Loucy (cell line): ENCODE measurements around the gene GRM7.

Experiments used
- H2AFZ ChIP-seq: fragments of 200-600 bp; sonication (generic); 2 replicates; pipeline ENCODE4 v1.6.0; 2016; ENCODE audit warnings: antibody characterized with exemption, mild to moderate bottlenecking, low read length, moderate library complexity
- H3F3A ChIP-seq: fragments of 200-600 bp; 2 replicates; pipeline ENCODE4 v1.6.0; 2016; ENCODE audit warnings: antibody characterized with exemption, low read depth, mild to moderate bottlenecking
- H3K27me3 ChIP-seq: fragments of 200-600 bp; sonication (generic); 2 replicates; pipeline ENCODE4 v1.6.1; 2014; ENCODE audit warnings: low read length, mild to moderate bottlenecking; ENCODE audit not compliant: insufficient read depth, poor library complexity, severe bottlenecking
- H3K36me3 ChIP-seq: fragments of 200-600 bp; sonication (generic); 2 replicates; pipeline ENCODE4 v1.6.1; 2016; ENCODE audit warnings: low read length; ENCODE audit not compliant: insufficient read depth
- H3K4me1 ChIP-seq: fragments of 200-600 bp; sonication (generic); 2 replicates; pipeline ENCODE4 v1.5.1; 2014; ENCODE audit warnings: low read length, mild to moderate bottlenecking; ENCODE audit not compliant: insufficient read depth, poor library complexity, severe bottlenecking
- H3K4me2 ChIP-seq: fragments of 200-600 bp; sonication (generic); 2 replicates; pipeline ENCODE4 v1.6.0; 2014; ENCODE audit warnings: antibody characterized with exemption, low read length, low read depth, mild to moderate bottlenecking; ENCODE audit not compliant: poor library complexity, severe bottlenecking
- H3K4me3 ChIP-seq: fragments of 200-600 bp; sonication (generic); 2 replicates; pipeline ENCODE4 v1.5.1; 2014; ENCODE audit warnings: low read length, mild to moderate bottlenecking, mixed read lengths; ENCODE audit not compliant: poor library complexity, severe bottlenecking
- H3K79me2 ChIP-seq: fragments of 200-600 bp; sonication (generic); 2 replicates; pipeline ENCODE4 v1.6.1; 2014; ENCODE audit warnings: low read length; ENCODE audit not compliant: insufficient read depth
- H3K9ac ChIP-seq: fragments of 200-600 bp; sonication (generic); 2 replicates; pipeline ENCODE4 v1.6.0; 2014; ENCODE audit warnings: mild to moderate bottlenecking, low read depth, low read length, moderate library complexity; ENCODE audit not compliant: poor library complexity, severe bottlenecking
- H3K9me2 ChIP-seq: fragments of 200-600 bp; sonication (generic); replicated peaks from 2 replicates; pipeline ENCODE4 v1.6.1; 2016; ENCODE audit warnings: low read depth, low read length, mixed read lengths
- H3K9me3 ChIP-seq: fragments of 200-600 bp; sonication (generic); 2 replicates; pipeline ENCODE4 v1.6.1; 2014; ENCODE audit warnings: mild to moderate bottlenecking, antibody characterized with exemption, low read length, low read depth; ENCODE audit not compliant: insufficient read depth
- H4K20me1 ChIP-seq: fragments of 200-600 bp; sonication (generic); 2 replicates; pipeline ENCODE4 v1.6.0; 2014; ENCODE audit warnings: antibody characterized with exemption, low read length, mild to moderate bottlenecking; ENCODE audit not compliant: insufficient read depth, poor library complexity, severe bottlenecking
- CTCF ChIP-seq: fragments of 200-600 bp; sonication (generic); conservative IDR thresholded peaks from 2 replicates; pipeline ENCODE4 v1.5.1; 2014; ENCODE audit warnings: mild to moderate bottlenecking, antibody characterized with exemption, low read length
- EZH2phosphoT487 ChIP-seq: fragments of 200-600 bp; IDR thresholded peaks from 2 replicates; pipeline ENCODE4 v1.6.1; 2018; ENCODE audit warnings: antibody characterized with exemption, mild to moderate bottlenecking, moderate library complexity, borderline replicate concordance

GRM7 gene

DNA sequence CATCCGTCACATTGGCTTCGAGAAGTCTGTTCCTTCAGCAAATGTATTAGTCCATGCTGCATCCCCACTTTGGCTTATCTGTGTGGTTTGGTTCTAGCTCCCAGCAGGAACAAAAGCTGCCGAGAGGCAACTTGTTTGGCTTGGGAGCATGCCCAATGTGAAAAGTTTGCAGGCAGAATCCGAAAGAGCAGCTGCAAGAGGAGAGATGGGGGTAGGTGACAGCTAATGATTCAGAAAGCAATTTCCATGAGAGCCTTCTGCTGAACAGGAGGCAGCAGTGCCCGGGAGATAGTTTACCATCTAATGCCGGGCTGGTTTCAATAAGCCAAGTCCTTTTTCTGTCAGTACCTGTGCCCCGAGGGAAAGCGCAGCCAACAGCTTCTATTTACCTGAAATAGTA, 60.2 kb downstream of the GRM7 start:
- Histone ChIP-seq H3K27me3 (no peaks in the 10 kb centered on the region), H2AFZ (no peak overlapping the region), H3F3A (no peaks in the 10 kb centered on the region), H3K4me1 (no peaks in the 10 kb centered on the region), H3K79me2 (no peaks in the 10 kb centered on the region), H3K4me2 (no peak overlapping the region), H4K20me1 (no peaks in the 10 kb centered on the region), H3K9ac (no peak overlapping the region), H3K9me3 (no peaks in the 10 kb centered on the region), H3K9me2 (no peaks in the 10 kb centered on the region), H3K36me3 (no peaks in the 10 kb centered on the region), H3K4me3 (no peak overlapping the region)
- no peak for TF ChIP-seq EZH2phosphoT487
- TF ChIP-seq CTCF: no peak

GRCh38 chr3:6921876-6922275, 61.0 kb downstream of the GRM7 start:
- H3K79me2 ChIP-seq: no peaks in the 10 kb centered on the region
- H3K4me3 ChIP-seq: no peak overlapping the region
- H4K20me1 ChIP-seq: no peaks in the 10 kb centered on the region
- no peaks in the 10 kb centered on the region for H3F3A ChIP-seq
- no peaks in the 10 kb centered on the region for H3K27me3 ChIP-seq
- no peak overlapping the region for H3K4me2 ChIP-seq
- H3K9me3 ChIP-seq: no peaks in the 10 kb centered on the region
- TF ChIP-seq CTCF (no peak), EZH2phosphoT487 (no peak)
- H3K36me3 ChIP-seq: no peaks in the 10 kb centered on the region
- no peaks in the 10 kb centered on the region for H3K4me1 ChIP-seq
- H3K9ac ChIP-seq: no peak overlapping the region
- H3K9me2 ChIP-seq: no peaks in the 10 kb centered on the region
- H2AFZ ChIP-seq: no peak overlapping the region

GRCh38 chr3:6928064-6928463, 67.1 kb downstream of the GRM7 start:
- no peaks in the 10 kb centered on the region for H3K4me1 ChIP-seq
- H3K9ac ChIP-seq: no peak overlapping the region
- TF ChIP-seq CTCF (no peak), EZH2phosphoT487 (no peak)
- no peaks in the 10 kb centered on the region for H3K36me3 ChIP-seq
- H3K79me2 ChIP-seq: no peaks in the 10 kb centered on the region
- H3K9me2 ChIP-seq: no peaks in the 10 kb centered on the region
- no peaks in the 10 kb centered on the region for H3F3A ChIP-seq
- H2AFZ ChIP-seq: no peak overlapping the region
- no peaks in the 10 kb centered on the region for H3K9me3 ChIP-seq
- no peak overlapping the region for H3K4me2 ChIP-seq
- no peaks in the 10 kb centered on the region for H4K20me1 ChIP-seq
- H3K27me3 ChIP-seq: no peaks in the 10 kb centered on the region
- H3K4me3 ChIP-seq: no peak overlapping the region
